A673 (cell line): ENCODE results near the gene GMDS. TPM values are rescaled to one million over a fixed set of nuclear protein-coding genes. Genes with fewer than 3 reads are reported as not detected.

Experiments used
- BruUV-seq: library from RNA; stranded (reverse); fragments of 400-500 nt; replicated peaks from 2 replicates; lab custom pipeline; 2021; lab: Mats Ljungman, UMichigan
- CTCF ChIA-PET: fragments of 300-600 bp; sonication (Branson Sonifier 250); formaldehyde crosslinking; loops from one replicate; lab custom pipeline; 2022; ENCODE audit warnings: antibody characterized with exemption; lab: Charles Lee
- POLR2A ChIA-PET: fragments of 300-600 bp; sonication (Branson Sonifier 250); formaldehyde crosslinking; loops from one replicate; lab custom pipeline; 2022; ENCODE audit warnings: antibody characterized with exemption; ENCODE audit not compliant: low non-redundant PET; lab: Charles Lee
- DNase-seq: peaks from one replicate; pipeline ENCODE4 v3.0.0-alpha.2; 2015; ENCODE audit warnings: low spot score
- H3K27ac ChIP-seq: fragments of 200-600 bp; sonication (generic); 2 replicates; pipeline ENCODE4 v1.5.1; 2016; ENCODE audit warnings: mixed run types, low read depth, mild to moderate bottlenecking, mixed read lengths, antibody characterized with exemption, low read length; ENCODE audit not compliant: poor library complexity, severe bottlenecking
- H3K27me3 ChIP-seq: fragments of 200-600 bp; sonication (generic); replicated peaks from 2 replicates; pipeline ENCODE4 v1.6.1; 2017; ENCODE audit warnings: mixed run types, low read depth, mild to moderate bottlenecking, mixed read lengths, antibody characterized with exemption, low read length; ENCODE audit not compliant: insufficient read depth, poor library complexity
- H3K36me3 ChIP-seq: fragments of 200-600 bp; sonication (generic); 2 replicates; pipeline ENCODE4 v1.6.1; 2016; ENCODE audit warnings: mixed run types, mild to moderate bottlenecking, mixed read lengths, antibody characterized with exemption, low read length; ENCODE audit not compliant: insufficient read depth, poor library complexity, severe bottlenecking
- H3K4me1 ChIP-seq: fragments of 200-600 bp; sonication (generic); 2 replicates; pipeline ENCODE4 v1.6.1; 2017; ENCODE audit warnings: mixed run types, mild to moderate bottlenecking, mixed read lengths, antibody characterized with exemption, low read length; ENCODE audit not compliant: insufficient read depth, poor library complexity, severe bottlenecking
- H3K4me3 ChIP-seq: fragments of 200-600 bp; sonication (generic); 2 replicates; pipeline ENCODE4 v1.5.1; 2016; ENCODE audit warnings: low read depth, mixed run types, mild to moderate bottlenecking, mixed read lengths, low read length; ENCODE audit not compliant: poor library complexity, severe bottlenecking
- H3K9me3 ChIP-seq: fragments of 200-600 bp; sonication (generic); 2 replicates; pipeline ENCODE4 v1.6.1; 2016; ENCODE audit warnings: mixed run types, low read depth, mild to moderate bottlenecking, mixed read lengths, antibody characterized with exemption, low read length; ENCODE audit not compliant: poor library complexity, severe bottlenecking
- EZH2 ChIP-seq: fragments of 200-600 bp; sonication (generic); IDR thresholded peaks from 2 replicates; pipeline ENCODE4 v1.6.1; 2017; ENCODE audit warnings: borderline replicate concordance, low read depth, mild to moderate bottlenecking, mixed read lengths, antibody characterized with exemption, low read length; ENCODE audit not compliant: poor library complexity, severe bottlenecking
- intact Hi-C: fragments of 100-400 bp; cut with micrococcal nuclease; formaldehyde crosslinking; loops from one replicate; pipeline ENCODE4 v1.10.0; 2022; ENCODE audit not compliant: unreplicated experiment
- total RNA-seq: library from RNA; stranded (reverse); gene quantifications from 2 replicates; pipeline ENCODE4 v1.2.3, GENCODE V29; 2021
- TF ChIP-seq, protein P1 (sequence below): fragments of 300-800, 200-600 bp; sonication (generic); conservative IDR thresholded peaks from 2 replicates; pipeline ENCODE4 v1.5.1; 2017; ENCODE audit warnings: low read depth, mild to moderate bottlenecking, antibody characterized with exemption, low read length, moderate library complexity, mixed read lengths

The GMDS gene
- total RNA-seq, 1 experiment from 2014 or later, result 15.2 TPM

DNA sequence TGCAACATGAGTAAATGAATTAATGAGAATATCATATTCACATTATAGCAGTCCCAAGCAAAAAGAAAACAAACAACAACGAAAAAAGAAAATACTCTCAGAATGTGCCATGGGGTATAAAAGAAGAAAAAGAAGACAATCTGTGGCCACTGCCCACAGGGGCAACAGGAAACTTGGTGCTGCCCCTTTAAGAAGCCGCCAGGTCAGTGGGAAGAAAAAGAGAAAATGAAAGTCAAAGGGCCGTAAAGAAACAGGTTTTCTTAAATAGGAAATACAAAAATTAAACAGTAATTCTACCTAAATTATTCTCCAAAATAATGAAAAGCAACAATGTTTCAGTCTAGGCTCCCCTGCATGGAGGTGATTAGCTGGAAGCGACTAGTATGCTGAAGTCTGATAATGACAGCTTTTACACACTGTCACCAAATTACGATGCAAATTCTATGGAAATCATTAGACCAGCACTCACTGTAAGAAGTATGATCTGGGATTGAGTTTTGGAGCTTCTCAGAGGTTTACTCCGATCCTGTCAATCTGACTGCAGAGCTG lies 23.6 kb downstream of the GMDS start:
- Histone ChIP-seq H3K9me3 (no peaks in the 10 kb centered on the region), H3K27me3 (no peaks in the 10 kb centered on the region), H3K36me3 (no peaks in the 10 kb centered on the region), H3K27ac (no peak overlapping the region), H3K4me1 (no peaks in the 10 kb centered on the region), H3K4me3 (peak overlapping the region; percentile 34)
- ChIA-PET CTCF (no interaction called here), POLR2A (no interaction called here)
- intact Hi-C loops, result no loop called here
- TF ChIP-seq, protein P1, sequence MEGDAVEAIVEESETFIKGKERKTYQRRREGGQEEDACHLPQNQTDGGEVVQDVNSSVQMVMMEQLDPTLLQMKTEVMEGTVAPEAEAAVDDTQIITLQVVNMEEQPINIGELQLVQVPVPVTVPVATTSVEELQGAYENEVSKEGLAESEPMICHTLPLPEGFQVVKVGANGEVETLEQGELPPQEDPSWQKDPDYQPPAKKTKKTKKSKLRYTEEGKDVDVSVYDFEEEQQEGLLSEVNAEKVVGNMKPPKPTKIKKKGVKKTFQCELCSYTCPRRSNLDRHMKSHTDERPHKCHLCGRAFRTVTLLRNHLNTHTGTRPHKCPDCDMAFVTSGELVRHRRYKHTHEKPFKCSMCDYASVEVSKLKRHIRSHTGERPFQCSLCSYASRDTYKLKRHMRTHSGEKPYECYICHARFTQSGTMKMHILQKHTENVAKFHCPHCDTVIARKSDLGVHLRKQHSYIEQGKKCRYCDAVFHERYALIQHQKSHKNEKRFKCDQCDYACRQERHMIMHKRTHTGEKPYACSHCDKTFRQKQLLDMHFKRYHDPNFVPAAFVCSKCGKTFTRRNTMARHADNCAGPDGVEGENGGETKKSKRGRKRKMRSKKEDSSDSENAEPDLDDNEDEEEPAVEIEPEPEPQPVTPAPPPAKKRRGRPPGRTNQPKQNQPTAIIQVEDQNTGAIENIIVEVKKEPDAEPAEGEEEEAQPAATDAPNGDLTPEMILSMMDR, result no peak
- TF ChIP-seq EZH2, result no peak
- no TSS peak for BruUV-seq
- no peak for DNase-seq

DNA sequence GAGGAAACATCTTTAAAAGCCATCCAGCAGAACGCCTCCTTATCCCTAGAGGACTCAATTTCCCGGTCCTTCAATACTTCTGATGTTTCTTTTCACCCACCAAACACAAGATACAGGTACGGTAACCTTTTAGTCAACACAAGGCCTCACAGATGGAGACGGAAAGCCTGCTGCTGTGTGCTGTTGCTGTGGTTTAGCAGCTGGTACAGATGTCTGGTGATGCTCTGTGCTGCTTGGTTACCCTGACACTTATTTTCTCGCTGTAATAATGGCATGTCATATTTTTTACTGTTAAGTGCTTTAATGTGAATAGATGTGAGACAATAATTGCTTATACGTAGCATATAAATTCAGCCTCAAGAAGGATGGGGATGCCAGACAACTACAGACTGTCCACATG lies 25.3 kb downstream of the GMDS start:
- TF ChIP-seq, protein P1, result no peak
- TF ChIP-seq EZH2, result no peak
- Histone ChIP-seq H3K27ac (no peak overlapping the region), H3K4me3 (no peak overlapping the region), H3K36me3 (no peaks in the 10 kb centered on the region), H3K4me1 (peaks cover under 1% of the 10 kb centered on the region), H3K27me3 (no peaks in the 10 kb centered on the region), H3K9me3 (no peaks in the 10 kb centered on the region)
- no peak for DNase-seq
- POLR2A ChIA-PET, result no interaction called here
- intact Hi-C loops, result no loop called here
- CTCF ChIA-PET, result no interaction called here
- BruUV-seq, result no TSS peak

DNA sequence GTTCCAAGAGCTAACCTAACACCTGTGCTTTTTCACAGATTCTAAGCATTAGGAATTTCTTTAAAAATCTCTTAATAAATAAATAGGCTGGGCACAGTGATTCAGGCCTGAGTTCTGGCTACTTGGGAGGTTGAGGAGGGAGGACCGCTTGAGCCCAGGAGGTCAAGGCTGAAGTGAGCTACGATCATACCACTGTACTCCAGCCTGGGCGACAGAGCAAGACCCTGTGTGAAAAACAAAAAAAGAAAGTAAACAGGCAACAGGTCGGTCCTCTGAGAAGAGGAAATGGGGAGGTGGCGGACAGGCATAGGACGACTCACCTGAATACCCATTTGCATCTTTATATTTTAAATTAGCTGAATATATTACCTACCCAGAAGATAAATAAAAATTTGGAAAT lies 26.5 kb downstream of the GMDS start:
- Histone ChIP-seq H3K4me3 (no peak overlapping the region), H3K4me1 (peaks cover 4% of the 10 kb centered on the region), H3K9me3 (no peaks in the 10 kb centered on the region), H3K27me3 (no peaks in the 10 kb centered on the region), H3K36me3 (no peaks in the 10 kb centered on the region), H3K27ac (no peak overlapping the region)
- ChIA-PET CTCF (no interaction called here), POLR2A (no interaction called here)
- DNase-seq, result no peak
- no TSS peak for BruUV-seq
- intact Hi-C loops, result no loop called here
- no peak for TF ChIP-seq EZH2
- TF ChIP-seq, protein P1, result no peak
